GM12801 (cell line): ENCODE data around the gene MEIS1.

Source experiments
- CTCF ChIP-seq: IDR thresholded peaks from one replicate; pipeline ENCODE4 v1.5.1; 2011; ENCODE audit warnings: control low read depth; ENCODE audit not compliant: insufficient read length; ENCODE audit errors: extremely low read depth

Gene MEIS1

GRCh38 chr2:66515743-66516142 is 80.8 kb downstream of the MEIS1 start:
- TF ChIP-seq CTCF, result no peak

GRCh38 chr2:66516499-66516898 is 81.6 kb downstream of the MEIS1 start:
- no peak for TF ChIP-seq CTCF

DNA sequence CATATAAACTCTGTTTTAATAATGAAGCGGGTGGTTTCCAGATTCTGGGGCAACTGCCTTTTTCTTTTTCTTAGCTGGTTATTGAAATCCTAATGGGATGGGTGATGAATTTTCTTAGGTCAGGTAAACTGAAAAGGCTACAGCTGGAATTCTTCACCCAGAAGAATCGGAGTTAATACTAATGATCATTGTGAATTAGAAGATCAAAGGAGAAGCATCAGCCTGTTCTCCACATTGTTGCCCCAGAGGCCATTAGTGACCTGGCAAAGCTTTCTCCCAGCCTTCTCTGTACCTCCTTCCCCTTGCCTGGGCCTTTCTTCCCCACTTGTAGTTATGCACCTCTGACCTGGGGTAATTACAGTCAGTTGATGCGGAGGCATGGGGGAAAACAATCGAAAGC is 82.8 kb downstream of the MEIS1 start:
- no peak for TF ChIP-seq CTCF

DNA sequence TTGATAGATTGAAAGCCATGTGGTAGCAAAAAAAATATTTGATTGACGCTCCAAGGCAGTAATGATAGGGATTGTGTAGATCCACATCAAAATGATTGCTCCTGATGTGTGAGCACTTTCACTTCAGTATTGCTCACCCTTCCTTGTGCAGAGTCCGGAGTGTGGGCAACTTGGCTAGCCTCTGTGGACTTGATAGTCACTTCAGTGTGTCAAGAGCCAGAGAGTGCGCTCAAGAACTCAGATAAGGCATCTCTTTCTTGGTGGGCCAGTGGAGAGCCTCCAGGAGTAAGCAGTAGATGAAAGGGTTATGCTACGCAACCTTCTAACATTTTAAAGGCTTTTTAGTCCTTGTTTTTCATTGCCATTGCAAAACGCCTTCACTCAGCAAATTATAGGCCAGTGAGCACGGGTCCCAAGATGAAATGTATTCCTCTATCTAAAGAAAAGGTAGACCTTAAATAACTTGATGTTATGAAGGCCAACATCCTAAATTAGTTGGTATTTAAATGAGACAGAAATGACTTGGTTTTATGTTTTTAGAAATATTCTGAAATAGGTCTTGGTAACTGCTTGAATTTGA is 84.4 kb downstream of the MEIS1 start:
- TF ChIP-seq CTCF, result no peak

- TF ChIP-seq CTCF, result no peak
Measured at GRCh38 chr2:66521291-66521922, 86.5 kb downstream of the MEIS1 start.

GRCh38 chr2:66522611-66523376 is 87.9 kb downstream of the MEIS1 start:
- no peak for TF ChIP-seq CTCF

DNA sequence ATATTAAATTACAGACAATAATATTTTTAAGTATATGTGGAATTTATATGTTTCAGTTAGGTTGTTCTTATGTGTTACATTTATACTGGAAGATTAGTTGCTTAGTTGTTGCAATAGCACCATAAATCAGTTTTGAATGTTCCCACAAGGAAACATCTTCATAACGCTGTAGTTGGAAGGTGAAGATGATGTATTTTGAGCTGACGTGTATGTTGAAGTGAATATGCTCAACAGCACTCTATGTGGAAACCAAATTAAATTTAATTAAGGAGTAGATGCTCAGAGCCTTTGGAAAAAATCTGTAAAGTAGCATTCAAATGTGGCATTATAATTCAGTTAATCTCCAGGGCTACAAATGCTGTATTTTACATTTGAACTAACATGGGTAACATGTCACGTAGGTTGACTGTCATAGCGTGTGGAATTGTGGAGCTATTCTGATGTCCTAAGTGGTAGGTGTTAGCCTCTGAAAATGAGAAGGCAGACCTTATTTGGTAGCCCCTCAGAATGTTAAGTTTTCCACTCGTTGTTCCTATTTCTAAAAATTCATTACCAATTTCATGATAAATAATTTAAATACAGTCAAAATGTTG is 88.5 kb downstream of the MEIS1 start:
- no peak for TF ChIP-seq CTCF
